ENCODE results near the gene NATD1. TPM values are rescaled to one million over a fixed set of nuclear protein-coding genes. Genes with fewer than 3 reads are reported as not detected.
"Not testable (repeated sequence)": the region's sequence is repeated elsewhere in the genome, so short reads cannot be mapped to it uniquely, and the experiment has no call there.

Gene NATD1
- polyA plus RNA-seq, 1 donor = 6.9 TPM

DNA sequence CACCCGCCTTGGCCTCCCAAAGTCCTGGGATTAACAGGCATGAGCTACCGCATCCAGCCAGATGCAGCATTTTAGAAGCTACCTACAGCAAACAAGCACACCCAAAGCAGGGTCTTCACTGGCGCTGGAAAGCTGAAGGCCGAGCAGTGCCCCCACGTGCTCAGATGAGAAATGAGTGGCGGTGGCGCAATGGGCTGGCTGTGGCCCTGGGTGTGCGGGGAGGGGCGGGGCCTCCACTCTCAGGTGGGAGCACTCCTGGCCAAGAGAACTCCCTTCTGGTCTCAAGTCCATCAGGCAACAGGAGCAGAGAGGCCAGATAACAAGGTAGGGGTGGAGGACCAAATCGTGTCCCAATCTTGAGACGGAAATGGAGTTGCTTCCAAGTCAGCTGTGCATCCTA is 51.3 kb downstream of the NATD1 start:
- H3K4me3 ChIP-seq (ENCODE audit: low read length) = no peak overlapping the region
- H3K36me3 ChIP-seq (ENCODE audit: control insufficient read depth, insufficient read depth, low read length) = peaks cover 32% of the 10 kb centered on the region
- H3K27ac ChIP-seq (ENCODE audit: low read length) = no peak overlapping the region
- H3K27me3 ChIP-seq (ENCODE audit: control insufficient read depth, insufficient read depth, low read length) = no peaks in the 10 kb centered on the region
- no peaks in the 10 kb centered on the region for H3K4me1 ChIP-seq (ENCODE audit: control insufficient read depth, insufficient read depth, low read length)
- no peak for DNase-seq
- no CpG with 5 or more reads among the region's 11 CpGs for WGBS (ENCODE audit: insufficient coverage, low lambda C conversion rate)
- no peaks in the 10 kb centered on the region for H3K9me3 ChIP-seq (ENCODE audit: control insufficient read depth, low read depth, low read length)

GRCh38 chr17:21201298-21201595 is 52.0 kb downstream of the NATD1 start:
- no peak overlapping the region for H3K27ac ChIP-seq (ENCODE audit: low read length)
- H3K4me3 ChIP-seq (ENCODE audit: low read length) = no peak overlapping the region
- DNase-seq = no peak
- H3K4me1 ChIP-seq (ENCODE audit: control insufficient read depth, insufficient read depth, low read length) = no peaks in the 10 kb centered on the region
- H3K27me3 ChIP-seq (ENCODE audit: control insufficient read depth, insufficient read depth, low read length) = no peaks in the 10 kb centered on the region
- no peaks in the 10 kb centered on the region for H3K9me3 ChIP-seq (ENCODE audit: control insufficient read depth, low read depth, low read length)
- WGBS (ENCODE audit: insufficient coverage, low lambda C conversion rate) = no CpG with 5 or more reads among the region's 5 CpGs
- peaks cover 37% of the 10 kb centered on the region for H3K36me3 ChIP-seq (ENCODE audit: control insufficient read depth, insufficient read depth, low read length)

- H3K36me3 ChIP-seq (ENCODE audit: control insufficient read depth, insufficient read depth, low read length) = peaks cover 41% of the 10 kb centered on the region
- H3K4me1 ChIP-seq (ENCODE audit: control insufficient read depth, insufficient read depth, low read length) = no peaks in the 10 kb centered on the region
- no peak overlapping the region for H3K27ac ChIP-seq (ENCODE audit: low read length)
- no peaks in the 10 kb centered on the region for H3K27me3 ChIP-seq (ENCODE audit: control insufficient read depth, insufficient read depth, low read length)
- WGBS (ENCODE audit: insufficient coverage, low lambda C conversion rate) = no CpG with 5 or more reads among the region's 15 CpGs
- no peak overlapping the region for H3K4me3 ChIP-seq (ENCODE audit: low read length)
- no peaks in the 10 kb centered on the region for H3K9me3 ChIP-seq (ENCODE audit: control insufficient read depth, low read depth, low read length)
- DNase-seq = no peak
These were observed 52.5 kb downstream of the NATD1 start for GRCh38 chr17:21200590-21201297.

GRCh38 chr17:21199856-21200255 is 53.4 kb downstream of the NATD1 start:
- Histone ChIP-seq H3K27ac (ENCODE audit: low read length) (no peak overlapping the region), H3K27me3 (ENCODE audit: control insufficient read depth, insufficient read depth, low read length) (no peaks in the 10 kb centered on the region), H3K4me1 (ENCODE audit: control insufficient read depth, insufficient read depth, low read length) (no peaks in the 10 kb centered on the region), H3K4me3 (ENCODE audit: low read length) (no peak overlapping the region), H3K36me3 (ENCODE audit: control insufficient read depth, insufficient read depth, low read length) (peaks cover 45% of the 10 kb centered on the region), H3K9me3 (ENCODE audit: control insufficient read depth, low read depth, low read length) (no peaks in the 10 kb centered on the region)
- DNase-seq = no peak
- no CpG with 5 or more reads among the region's 10 CpGs for WGBS (ENCODE audit: insufficient coverage, low lambda C conversion rate)

- Histone ChIP-seq H3K27ac (ENCODE audit: low read length) (no peak overlapping the region), H3K36me3 (ENCODE audit: control insufficient read depth, insufficient read depth, low read length) (peaks cover 45% of the 10 kb centered on the region), H3K27me3 (ENCODE audit: control insufficient read depth, insufficient read depth, low read length) (no peaks in the 10 kb centered on the region), H3K9me3 (ENCODE audit: control insufficient read depth, low read depth, low read length) (no peaks in the 10 kb centered on the region), H3K4me1 (ENCODE audit: control insufficient read depth, insufficient read depth, low read length) (no peaks in the 10 kb centered on the region), H3K4me3 (ENCODE audit: low read length) (no peak overlapping the region)
- WGBS (ENCODE audit: insufficient coverage, low lambda C conversion rate) = no CpG with 5 or more reads among the region's 9 CpGs
- DNase-seq = no peak
These were observed 53.9 kb downstream of the NATD1 start for GRCh38 chr17:21199311-21199710.

- Histone ChIP-seq H3K27ac (ENCODE audit: low read length) (no peak overlapping the region), H3K4me1 (ENCODE audit: control insufficient read depth, insufficient read depth, low read length) (no peaks in the 10 kb centered on the region), H3K4me3 (ENCODE audit: low read length) (no peak overlapping the region), H3K27me3 (ENCODE audit: control insufficient read depth, insufficient read depth, low read length) (no peaks in the 10 kb centered on the region), H3K9me3 (ENCODE audit: control insufficient read depth, low read depth, low read length) (no peaks in the 10 kb centered on the region), H3K36me3 (ENCODE audit: control insufficient read depth, insufficient read depth, low read length) (peaks cover 45% of the 10 kb centered on the region)
- no peak for DNase-seq
- WGBS (ENCODE audit: insufficient coverage, low lambda C conversion rate) = no CpG with 5 or more reads among the region's 20 CpGs
These were observed 54.8 kb downstream of the NATD1 start for GRCh38 chr17:21198411-21198810.

DNA sequence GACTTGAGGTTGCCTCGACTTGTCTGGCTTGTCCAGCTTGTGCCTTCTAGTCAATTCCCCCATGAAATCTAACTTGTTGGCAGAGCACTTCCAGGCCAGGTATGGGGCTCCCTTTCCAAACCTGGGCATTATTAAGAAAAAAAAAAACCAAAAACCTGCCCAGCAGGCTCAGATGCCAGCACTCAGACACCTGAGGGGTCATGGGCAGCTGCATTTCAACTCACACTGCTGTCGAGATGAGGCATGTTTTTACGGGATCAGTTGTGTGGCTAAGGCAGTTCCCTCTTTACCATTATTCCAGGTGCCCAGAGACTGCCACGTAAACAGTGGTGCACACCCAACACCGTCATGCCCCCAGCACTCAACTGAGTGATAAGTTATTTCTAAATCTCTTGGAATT is 57.1 kb downstream of the NATD1 start:
- H3K9me3 ChIP-seq (ENCODE audit: control insufficient read depth, low read depth, low read length) = no peaks in the 10 kb centered on the region
- peaks cover 40% of the 10 kb centered on the region for H3K36me3 ChIP-seq (ENCODE audit: control insufficient read depth, insufficient read depth, low read length)
- DNase-seq = no peak
- H3K4me3 ChIP-seq (ENCODE audit: low read length) = no peak overlapping the region
- H3K27ac ChIP-seq (ENCODE audit: low read length) = no peak overlapping the region
- H3K27me3 ChIP-seq (ENCODE audit: control insufficient read depth, insufficient read depth, low read length) = no peaks in the 10 kb centered on the region
- WGBS (ENCODE audit: insufficient coverage, low lambda C conversion rate) = no CpG with 5 or more reads among the region's 5 CpGs
- no peaks in the 10 kb centered on the region for H3K4me1 ChIP-seq (ENCODE audit: control insufficient read depth, insufficient read depth, low read length)

- Histone ChIP-seq H3K4me1 (ENCODE audit: control insufficient read depth, insufficient read depth, low read length) (no peaks in the 10 kb centered on the region), H3K9me3 (ENCODE audit: control insufficient read depth, low read depth, low read length) (no peaks in the 10 kb centered on the region), H3K36me3 (ENCODE audit: control insufficient read depth, insufficient read depth, low read length) (peaks cover 44% of the 10 kb centered on the region), H3K27me3 (ENCODE audit: control insufficient read depth, insufficient read depth, low read length) (no peaks in the 10 kb centered on the region), H3K4me3 (ENCODE audit: low read length) (no peak overlapping the region), H3K27ac (ENCODE audit: low read length) (no peak overlapping the region)
- WGBS (ENCODE audit: insufficient coverage, low lambda C conversion rate) = no CpG with 5 or more reads among the region's 5 CpGs
- peak; percentile 15 for DNase-seq
These were observed 58.5 kb downstream of the NATD1 start for GRCh38 chr17:21194703-21195102.

DNA sequence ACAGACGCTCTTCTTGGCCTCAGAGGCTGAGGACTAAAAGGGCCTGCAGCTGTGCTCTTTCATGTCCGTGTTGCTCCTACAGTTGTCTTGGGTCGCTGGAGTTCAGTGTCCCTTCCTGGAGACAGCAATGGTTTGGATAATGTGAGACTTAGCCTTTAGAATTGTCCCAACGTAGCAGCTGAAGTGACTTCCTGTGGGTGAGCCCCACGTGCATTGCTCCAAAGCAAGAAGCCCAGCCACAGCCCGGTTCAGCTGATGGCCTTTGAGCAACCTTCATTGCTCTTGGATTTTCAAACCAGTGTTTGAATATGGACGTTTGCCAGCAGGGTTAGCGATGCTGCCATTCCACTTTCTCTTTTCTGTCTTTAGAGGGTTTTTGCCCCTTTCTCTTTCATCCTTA is 59.0 kb downstream of the NATD1 start:
- H3K27me3 ChIP-seq (ENCODE audit: control insufficient read depth, insufficient read depth, low read length) = no peaks in the 10 kb centered on the region
- 67% methylated on average over 2 of the region's 8 CpGs for WGBS (ENCODE audit: insufficient coverage, low lambda C conversion rate)
- H3K4me3 ChIP-seq (ENCODE audit: low read length) = no peak overlapping the region
- no peaks in the 10 kb centered on the region for H3K4me1 ChIP-seq (ENCODE audit: control insufficient read depth, insufficient read depth, low read length)
- peak in 1 of 2 donors; percentile 15 for DNase-seq
- peaks cover 44% of the 10 kb centered on the region for H3K36me3 ChIP-seq (ENCODE audit: control insufficient read depth, insufficient read depth, low read length)
- H3K27ac ChIP-seq (ENCODE audit: low read length) = no peak overlapping the region
- no peaks in the 10 kb centered on the region for H3K9me3 ChIP-seq (ENCODE audit: control insufficient read depth, low read depth, low read length)

DNA sequence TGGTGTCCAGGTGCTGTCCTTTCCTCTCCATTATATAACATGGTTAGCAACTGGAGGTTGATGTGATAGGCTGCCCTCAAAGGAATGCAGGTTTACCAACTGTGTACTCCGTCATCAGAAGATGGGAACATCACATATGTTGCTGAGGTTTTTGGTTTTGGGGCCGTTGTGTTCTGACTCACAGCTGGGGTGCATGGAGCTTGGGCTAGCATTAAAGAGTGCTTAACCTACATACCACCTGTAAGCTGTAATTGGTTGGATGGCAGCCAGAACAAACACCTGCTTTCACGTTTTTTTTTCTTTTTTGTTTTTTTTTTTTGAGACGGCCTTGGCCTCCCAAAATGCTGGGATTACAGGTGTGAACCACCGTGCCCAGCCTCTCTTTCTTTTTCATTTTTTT is 60.2 kb downstream of the NATD1 start:
- Histone ChIP-seq H3K4me3 (ENCODE audit: low read length) (no peak overlapping the region), H3K27me3 (ENCODE audit: control insufficient read depth, insufficient read depth, low read length) (no peaks in the 10 kb centered on the region), H3K36me3 (ENCODE audit: control insufficient read depth, insufficient read depth, low read length) (peaks cover 47% of the 10 kb centered on the region), H3K27ac (ENCODE audit: low read length) (no peak overlapping the region), H3K9me3 (ENCODE audit: control insufficient read depth, low read depth, low read length) (no peaks in the 10 kb centered on the region), H3K4me1 (ENCODE audit: control insufficient read depth, insufficient read depth, low read length) (no peaks in the 10 kb centered on the region)
- 73% methylated on average over 3 of the region's 5 CpGs for WGBS (ENCODE audit: insufficient coverage, low lambda C conversion rate)
- DNase-seq = no peak

GRCh38 chr17:21192414-21192813 is 60.8 kb downstream of the NATD1 start:
- not testable (repeated sequence) for H3K9me3 ChIP-seq (ENCODE audit: control insufficient read depth, low read depth, low read length); DNase-seq; H3K4me3 ChIP-seq (ENCODE audit: low read length); H3K27ac ChIP-seq (ENCODE audit: low read length); H3K27me3 ChIP-seq (ENCODE audit: control insufficient read depth, insufficient read depth, low read length); H3K4me1 ChIP-seq (ENCODE audit: control insufficient read depth, insufficient read depth, low read length)
- peaks cover 41% of the 10 kb centered on the region for H3K36me3 ChIP-seq (ENCODE audit: control insufficient read depth, insufficient read depth, low read length)
- WGBS (ENCODE audit: insufficient coverage, low lambda C conversion rate) = no CpG with 5 or more reads among the region's 7 CpGs

All from large intestine (tissue), 3 donors.